ENCODE results near the gene ELF2. TPM values are rescaled to one million over a fixed set of nuclear protein-coding genes. Genes with fewer than 3 reads are reported as not detected.

ELF2 gene
- total and polyA plus RNA-seq, 5 donors = 15.6 to 44.0 (median 42.7) TPM

GRCh38 chr4:139007640-139008039 is 169.4 kb downstream of the ELF2 start:
- intact Hi-C loops (cut with DNase I) = no loop called here
- Histone ChIP-seq H3K4me3 (ENCODE audit: low read length) (no peak overlapping the region), H3K9me3 (ENCODE audit: control insufficient read depth, low read length) (no peaks in the 10 kb centered on the region), H3K27me3 (ENCODE audit: control insufficient read depth, insufficient read depth) (no peaks in the 10 kb centered on the region), H3K4me1 (ENCODE audit: control insufficient read depth, insufficient read depth, low read length) (no peaks in the 10 kb centered on the region), H3K27ac (ENCODE audit: low read length) (no peak overlapping the region)
- DNase-seq (no peak), ATAC-seq (no peak)
- 97% methylated on average over 2 of the region's 2 CpGs for WGBS

Other genes with a start within 250 kb of the ELF2 start
- 10 to 100 TPM in 1 of 4 donors, 1 to 10 TPM in 3; 5.5 to 10.6 (median 9.7) TPM for gene NOCT, start 161.4 kb downstream of the ELF2 start, total RNA-seq
- gene NOCT, start 161.4 kb downstream of the ELF2 start, polyA plus RNA-seq = 4.7 TPM
- gene MGARP, start 103.0 kb upstream of the ELF2 start, total RNA-seq = 1 to 10 TPM; 1.3 to 3.3 (median 1.8) TPM
- gene MGARP, start 103.0 kb upstream of the ELF2 start, polyA plus RNA-seq = 7.1 TPM
- 10 to 100 TPM; 30.0 to 45.0 (median 37.8) TPM for gene NAA15, start 124.3 kb upstream of the ELF2 start, total RNA-seq
- gene NAA15, start 124.3 kb upstream of the ELF2 start, polyA plus RNA-seq = 9.2 TPM
- gene NDUFC1, start 125.3 kb upstream of the ELF2 start, total RNA-seq = 100 to 1,000 TPM; 167 to 217 (median 192) TPM
- 382 TPM for gene NDUFC1, start 125.3 kb upstream of the ELF2 start, polyA plus RNA-seq